GM12878 (cell line): ENCODE results near the gene NFE2L2.

Experiments
- CBFB ChIP-seq: IDR thresholded peaks from 2 replicates; pipeline ENCODE4 v1.6.1; 2016; ENCODE audit warnings: antibody characterized with exemption, low read depth
- EP300 ChIP-seq, 2 experiments: fragments of 150-350 bp in 1 of 2; IDR thresholded peaks; 2 replicates each; pipeline ENCODE4 v1.6.1; 2011 to 2012; ENCODE audit warnings: low read depth in 2 of 2, low read length in 2 of 2, borderline replicate concordance in 1 of 2, improper control_type of control experiment in 1 of 2, inconsistent platforms in 1 of 2; ENCODE audit not compliant: control insufficient read depth in 1 of 2
- FOS ChIP-seq: IDR thresholded peaks from 3 replicates; pipeline ENCODE4 v1.6.1; 2011; ENCODE audit warnings: borderline replicate concordance; ENCODE audit not compliant: insufficient read length; ENCODE audit errors: extremely low read depth
- FOXM1 ChIP-seq: IDR thresholded peaks from 2 replicates; pipeline ENCODE4 v1.6.1; 2012; ENCODE audit warnings: low read depth, mild to moderate bottlenecking, inconsistent platforms, low read length, moderate library complexity
- GABPA ChIP-seq: IDR thresholded peaks from 2 replicates; pipeline ENCODE4 v1.6.1; 2014; ENCODE audit warnings: antibody characterized with exemption, low read depth, mild to moderate bottlenecking, inconsistent platforms
- LARP7 ChIP-seq: fragments of 450-650 bp; IDR thresholded peaks from 2 replicates; pipeline ENCODE4 v1.6.1; 2017; ENCODE audit warnings: mild to moderate bottlenecking
- MXI1 ChIP-seq: fragments of 150-350 bp; IDR thresholded peaks from 2 replicates; pipeline ENCODE4 v1.6.1; 2011; ENCODE audit warnings: low read depth, mild to moderate bottlenecking, inconsistent platforms, low read length, improper control_type of control experiment
- POLR2A ChIP-seq: IDR thresholded peaks from 2 replicates; pipeline ENCODE4 v1.6.1; 2011; ENCODE audit warnings: low read depth, mild to moderate bottlenecking, low read length
- TCF3 ChIP-seq: IDR thresholded peaks from 2 replicates; pipeline ENCODE4 v1.6.1; 2012; ENCODE audit warnings: low read depth, mild to moderate bottlenecking, low read length, borderline replicate concordance; ENCODE audit not compliant: insufficient read depth
- TCF7 ChIP-seq: IDR thresholded peaks from 2 replicates; pipeline ENCODE4 v1.6.1; 2014; ENCODE audit warnings: antibody characterized with exemption, borderline replicate concordance
- YY1 ChIP-seq: IDR thresholded peaks from 2 replicates; pipeline ENCODE4 v1.6.1; 2011; ENCODE audit warnings: low read depth, mild to moderate bottlenecking, low read length
- TF ChIP-seq, protein P1 (sequence below), 3 experiments: IDR thresholded peaks in 2 of 3; conservative IDR thresholded peaks in 1 of 3; 2 replicates each; pipeline ENCODE4 v1.5.1; 2011; ENCODE audit warnings: low read depth in 3 of 3, low read length in 3 of 3, mild to moderate bottlenecking in 3 of 3, control low read depth in 2 of 3, moderate library complexity in 2 of 3, inconsistent platforms in 1 of 3, mixed read lengths in 1 of 3; ENCODE audit not compliant: control insufficient read depth in 2 of 3, insufficient read depth in 1 of 3; ENCODE audit errors: extremely low read depth in 1 of 3
- TF ChIP-seq, protein P2 (sequence below): IDR thresholded peaks from 2 replicates; pipeline ENCODE4 v1.6.1; 2012; ENCODE audit warnings: mild to moderate bottlenecking, low read depth, low read length
- TF ChIP-seq, protein P3 (sequence below): IDR thresholded peaks from 2 replicates; pipeline ENCODE4 v1.6.1; 2011; ENCODE audit warnings: borderline replicate concordance, low read depth, mild to moderate bottlenecking, moderate library complexity, low read length; ENCODE audit not compliant: insufficient read depth, poor library complexity, severe bottlenecking

DNA sequence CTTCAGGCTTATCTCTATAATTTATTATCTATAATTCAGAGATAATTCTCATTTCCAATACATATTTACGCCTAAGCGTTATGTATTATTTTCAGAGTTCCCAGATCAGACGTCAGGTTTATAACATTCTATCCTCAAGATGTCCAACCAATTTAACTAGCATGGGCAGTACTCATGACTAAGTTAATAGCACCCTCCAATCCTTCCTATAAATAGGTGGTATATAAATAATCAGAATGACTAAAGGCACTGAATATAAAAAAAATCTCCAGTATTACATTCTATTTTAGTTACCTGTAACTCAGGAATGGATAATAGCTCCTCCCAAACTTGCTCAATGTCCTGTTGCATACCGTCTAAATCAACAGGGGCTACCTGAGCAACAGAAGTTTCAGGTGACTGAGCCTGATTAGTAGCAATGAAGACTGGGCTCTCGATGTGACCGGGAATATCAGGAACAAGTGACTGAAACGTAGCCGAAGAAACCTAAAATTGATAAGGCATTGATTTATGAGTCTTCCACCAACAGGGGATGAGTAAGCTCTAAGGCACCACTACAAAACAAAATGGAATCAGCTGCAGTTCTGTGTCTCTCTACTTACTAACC is 32.3 kb downstream of the NFE2L2 start:
- TF ChIP-seq LARP7 (no peak), TCF7 (no peak), FOXM1 (no peak), CBFB (no peak), TCF3 (no peak), FOS (no peak), POLR2A (no peak), EP300 (IDR thresholded peaks at IDR 0.05; ENCODE audit: borderline replicate concordance in 1 of 2, control insufficient read depth in 1 of 2, low read depth in 2 of 2, low read length in 2 of 2) (no peak), MXI1 (no peak), GABPA (no peak), YY1 (no peak)
- TF ChIP-seq, protein P1, sequence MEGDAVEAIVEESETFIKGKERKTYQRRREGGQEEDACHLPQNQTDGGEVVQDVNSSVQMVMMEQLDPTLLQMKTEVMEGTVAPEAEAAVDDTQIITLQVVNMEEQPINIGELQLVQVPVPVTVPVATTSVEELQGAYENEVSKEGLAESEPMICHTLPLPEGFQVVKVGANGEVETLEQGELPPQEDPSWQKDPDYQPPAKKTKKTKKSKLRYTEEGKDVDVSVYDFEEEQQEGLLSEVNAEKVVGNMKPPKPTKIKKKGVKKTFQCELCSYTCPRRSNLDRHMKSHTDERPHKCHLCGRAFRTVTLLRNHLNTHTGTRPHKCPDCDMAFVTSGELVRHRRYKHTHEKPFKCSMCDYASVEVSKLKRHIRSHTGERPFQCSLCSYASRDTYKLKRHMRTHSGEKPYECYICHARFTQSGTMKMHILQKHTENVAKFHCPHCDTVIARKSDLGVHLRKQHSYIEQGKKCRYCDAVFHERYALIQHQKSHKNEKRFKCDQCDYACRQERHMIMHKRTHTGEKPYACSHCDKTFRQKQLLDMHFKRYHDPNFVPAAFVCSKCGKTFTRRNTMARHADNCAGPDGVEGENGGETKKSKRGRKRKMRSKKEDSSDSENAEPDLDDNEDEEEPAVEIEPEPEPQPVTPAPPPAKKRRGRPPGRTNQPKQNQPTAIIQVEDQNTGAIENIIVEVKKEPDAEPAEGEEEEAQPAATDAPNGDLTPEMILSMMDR (IDR thresholded peaks at IDR 0.05 in 2 of 3, conservative IDR thresholded peaks at IDR 0.05 in 1 of 3; ENCODE audit: control insufficient read depth in 2 of 3, extremely low read depth in 1 of 3, insufficient read depth in 1 of 3, low read depth in 3 of 3, low read length in 3 of 3), result no peak
- TF ChIP-seq, protein P2, sequence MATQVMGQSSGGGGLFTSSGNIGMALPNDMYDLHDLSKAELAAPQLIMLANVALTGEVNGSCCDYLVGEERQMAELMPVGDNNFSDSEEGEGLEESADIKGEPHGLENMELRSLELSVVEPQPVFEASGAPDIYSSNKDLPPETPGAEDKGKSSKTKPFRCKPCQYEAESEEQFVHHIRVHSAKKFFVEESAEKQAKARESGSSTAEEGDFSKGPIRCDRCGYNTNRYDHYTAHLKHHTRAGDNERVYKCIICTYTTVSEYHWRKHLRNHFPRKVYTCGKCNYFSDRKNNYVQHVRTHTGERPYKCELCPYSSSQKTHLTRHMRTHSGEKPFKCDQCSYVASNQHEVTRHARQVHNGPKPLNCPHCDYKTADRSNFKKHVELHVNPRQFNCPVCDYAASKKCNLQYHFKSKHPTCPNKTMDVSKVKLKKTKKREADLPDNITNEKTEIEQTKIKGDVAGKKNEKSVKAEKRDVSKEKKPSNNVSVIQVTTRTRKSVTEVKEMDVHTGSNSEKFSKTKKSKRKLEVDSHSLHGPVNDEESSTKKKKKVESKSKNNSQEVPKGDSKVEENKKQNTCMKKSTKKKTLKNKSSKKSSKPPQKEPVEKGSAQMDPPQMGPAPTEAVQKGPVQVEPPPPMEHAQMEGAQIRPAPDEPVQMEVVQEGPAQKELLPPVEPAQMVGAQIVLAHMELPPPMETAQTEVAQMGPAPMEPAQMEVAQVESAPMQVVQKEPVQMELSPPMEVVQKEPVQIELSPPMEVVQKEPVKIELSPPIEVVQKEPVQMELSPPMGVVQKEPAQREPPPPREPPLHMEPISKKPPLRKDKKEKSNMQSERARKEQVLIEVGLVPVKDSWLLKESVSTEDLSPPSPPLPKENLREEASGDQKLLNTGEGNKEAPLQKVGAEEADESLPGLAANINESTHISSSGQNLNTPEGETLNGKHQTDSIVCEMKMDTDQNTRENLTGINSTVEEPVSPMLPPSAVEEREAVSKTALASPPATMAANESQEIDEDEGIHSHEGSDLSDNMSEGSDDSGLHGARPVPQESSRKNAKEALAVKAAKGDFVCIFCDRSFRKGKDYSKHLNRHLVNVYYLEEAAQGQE, result no peak
- TF ChIP-seq, protein P3, sequence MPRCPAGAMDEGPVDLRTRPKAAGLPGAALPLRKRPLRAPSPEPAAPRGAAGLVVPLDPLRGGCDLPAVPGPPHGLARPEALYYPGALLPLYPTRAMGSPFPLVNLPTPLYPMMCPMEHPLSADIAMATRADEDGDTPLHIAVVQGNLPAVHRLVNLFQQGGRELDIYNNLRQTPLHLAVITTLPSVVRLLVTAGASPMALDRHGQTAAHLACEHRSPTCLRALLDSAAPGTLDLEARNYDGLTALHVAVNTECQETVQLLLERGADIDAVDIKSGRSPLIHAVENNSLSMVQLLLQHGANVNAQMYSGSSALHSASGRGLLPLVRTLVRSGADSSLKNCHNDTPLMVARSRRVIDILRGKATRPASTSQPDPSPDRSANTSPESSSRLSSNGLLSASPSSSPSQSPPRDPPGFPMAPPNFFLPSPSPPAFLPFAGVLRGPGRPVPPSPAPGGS, result no peak
